PC-9 (cell line): Measurements from ENCODE around the gene BPHL.
"Not testable (repeated sequence)": the region's sequence is repeated elsewhere in the genome, so short reads cannot be mapped to it uniquely, and the experiment has no call there.

Source experiments
- CTCF ChIP-seq: fragments of 200-600 bp; sonication (generic); conservative IDR thresholded peaks from 2 replicates; pipeline ENCODE4 v1.6.1; 2017; ENCODE audit warnings: mixed run types, antibody characterized with exemption, mild to moderate bottlenecking, moderate library complexity
- EZH2 ChIP-seq: fragments of 200-600 bp; sonication (generic); IDR thresholded peaks from 2 replicates; pipeline ENCODE4 v1.8.0; 2017; ENCODE audit warnings: antibody characterized with exemption, low read depth

DNA sequence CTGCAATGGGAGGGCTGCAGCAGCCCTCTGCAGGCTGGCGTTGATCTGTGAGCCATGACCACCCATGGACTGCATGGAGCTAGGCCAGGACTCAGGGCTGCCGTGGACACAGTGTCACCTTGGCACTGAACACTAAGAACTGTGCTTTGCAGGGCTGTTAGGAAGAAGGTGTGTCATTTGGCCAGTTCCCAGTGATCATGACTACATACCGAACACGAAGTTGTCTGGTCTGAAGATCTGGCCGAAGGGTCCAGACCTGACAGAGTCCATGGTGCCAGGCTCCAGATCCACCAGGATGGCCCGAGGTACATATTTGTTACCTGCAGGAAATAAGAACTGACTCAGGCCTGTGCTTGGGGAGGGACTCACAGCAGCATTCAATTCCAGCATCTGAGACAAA lies 36.9 kb downstream of the BPHL start:
- TF ChIP-seq CTCF, EZH2: not testable (repeated sequence)
